HepG2 (cell line): ENCODE results near the gene NR1H2.

Source experiments
- ARHGAP35 ChIP-seq: sonication (generic); formaldehyde crosslinking; IDR thresholded peaks from 2 replicates; pipeline ENCODE4 v1.9.0; 2022; ENCODE audit warnings: mild to moderate bottlenecking, inconsistent platforms, moderate library complexity, missing genetic modification reagents, borderline replicate concordance
- ATF2 ChIP-seq: sonication (generic); formaldehyde crosslinking; IDR thresholded peaks from 2 replicates; pipeline ENCODE4 v1.4.0; 2020; ENCODE audit warnings: missing genetic modification reagents
- EP300 ChIP-seq, 3 experiments: sonication (generic) in 1 of 3; formaldehyde crosslinking in 1 of 3; IDR thresholded peaks; 2 replicates each; pipeline versions ENCODE4 v1.5.1 to v1.6.1; 2011 to 2020; ENCODE audit warnings: low read depth in 2 of 3, low read length in 2 of 3, borderline replicate concordance in 1 of 3, improper control_type of control experiment in 1 of 3, mild to moderate bottlenecking in 1 of 3, missing genetic modification reagents in 1 of 3, moderate library complexity in 1 of 3
- GTF3A ChIP-seq: sonication (generic); formaldehyde crosslinking; conservative IDR thresholded peaks from 2 replicates; pipeline ENCODE4 v1.4.0; 2020; ENCODE audit warnings: mild to moderate bottlenecking, missing genetic modification reagents
- PAF1 ChIP-seq: IDR thresholded peaks from 2 replicates; pipeline ENCODE4 v1.6.1; 2016; ENCODE audit warnings: missing genetic modification reagents, missing compliant biosample characterization
- RORA ChIP-seq: sonication (generic); formaldehyde crosslinking; IDR thresholded peaks from 2 replicates; pipeline ENCODE4 v1.5.0; 2020; ENCODE audit warnings: mild to moderate bottlenecking, missing genetic modification reagents, moderate library complexity
- RXRA ChIP-seq: sonication (generic); formaldehyde crosslinking; IDR thresholded peaks from 2 replicates; pipeline ENCODE4 v1.5.1; 2020; ENCODE audit warnings: missing genetic modification reagents
- SALL1 ChIP-seq: sonication (generic); formaldehyde crosslinking; IDR thresholded peaks from 2 replicates; pipeline ENCODE4 v1.8.0; 2022; ENCODE audit warnings: mild to moderate bottlenecking, missing genetic modification reagents
- TAF1 ChIP-seq: sonication (generic); formaldehyde crosslinking; IDR thresholded peaks from 2 replicates; pipeline ENCODE4 v1.4.0; 2020; ENCODE audit warnings: missing genetic modification reagents
- ZBTB33 ChIP-seq: sonication (generic); formaldehyde crosslinking; IDR thresholded peaks from 2 replicates; pipeline ENCODE4 v1.4.0; 2020; ENCODE audit warnings: missing genetic modification reagents
- ZZZ3 ChIP-seq: sonication (generic); formaldehyde crosslinking; IDR thresholded peaks from 2 replicates; pipeline ENCODE4 v1.4.0; 2020; ENCODE audit warnings: missing genetic modification reagents, mild to moderate bottlenecking, borderline replicate concordance
- TF ChIP-seq, protein P1 (sequence below): IDR thresholded peaks from 2 replicates; pipeline ENCODE4 v1.6.1; 2016
- TF ChIP-seq, protein P2 (sequence below): sonication (generic); formaldehyde crosslinking; IDR thresholded peaks from 2 replicates; pipeline ENCODE4 v1.5.0; 2020; ENCODE audit warnings: mild to moderate bottlenecking, missing genetic modification reagents, moderate library complexity
- TF ChIP-seq, protein P3 (sequence below): IDR thresholded peaks from 2 replicates; pipeline ENCODE4 v1.6.1; 2018; ENCODE audit warnings: missing genetic modification reagents, mild to moderate bottlenecking, missing compliant biosample characterization

DNA sequence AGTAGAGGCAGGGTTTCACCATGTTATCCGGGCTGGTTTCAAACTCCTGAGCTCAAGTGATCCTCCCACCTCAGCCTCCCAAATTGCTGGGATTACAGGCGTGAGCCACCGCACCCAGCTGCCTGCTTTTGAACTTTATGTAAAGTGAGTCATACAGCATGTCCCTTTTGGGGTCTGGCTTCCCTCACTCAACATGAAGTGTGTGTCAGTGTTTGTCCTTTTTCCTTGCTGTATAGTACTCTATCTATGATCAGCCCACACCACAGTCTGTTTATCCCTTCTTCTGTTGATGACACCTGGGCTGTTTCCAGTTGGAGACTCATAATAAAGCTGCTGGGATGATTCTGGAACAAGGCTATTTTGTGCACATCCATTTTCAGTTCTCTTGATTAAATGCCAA, 44.6 kb downstream of the NR1H2 start:
- TF ChIP-seq ZBTB33 (CRISPR knock-in tag) (no peak), ZZZ3 (CRISPR knock-in tag) (no peak), ARHGAP35 (no peak), PAF1 (CRISPR knock-in tag) (no peak), TAF1 (no peak), EP300 (IDR thresholded peaks at IDR 0.05; ENCODE audit: low read depth in 2 of 2, low read length in 2 of 2) (no peak), EP300 (CRISPR knock-in tag; IDR thresholded peaks at IDR 0.05; ENCODE audit: borderline replicate concordance) (no peak), GTF3A (no peak), RORA (CRISPR knock-in tag) (no peak), RXRA (CRISPR knock-in tag) (no peak), ATF2 (CRISPR knock-in tag) (no peak), SALL1 (CRISPR knock-in tag) (no peak)
- TF ChIP-seq, protein P1, sequence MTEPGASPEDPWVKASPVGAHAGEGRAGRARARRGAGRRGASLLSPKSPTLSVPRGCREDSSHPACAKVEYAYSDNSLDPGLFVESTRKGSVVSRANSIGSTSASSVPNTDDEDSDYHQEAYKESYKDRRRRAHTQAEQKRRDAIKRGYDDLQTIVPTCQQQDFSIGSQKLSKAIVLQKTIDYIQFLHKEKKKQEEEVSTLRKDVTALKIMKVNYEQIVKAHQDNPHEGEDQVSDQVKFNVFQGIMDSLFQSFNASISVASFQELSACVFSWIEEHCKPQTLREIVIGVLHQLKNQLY, result no peak
- TF ChIP-seq, protein P2, sequence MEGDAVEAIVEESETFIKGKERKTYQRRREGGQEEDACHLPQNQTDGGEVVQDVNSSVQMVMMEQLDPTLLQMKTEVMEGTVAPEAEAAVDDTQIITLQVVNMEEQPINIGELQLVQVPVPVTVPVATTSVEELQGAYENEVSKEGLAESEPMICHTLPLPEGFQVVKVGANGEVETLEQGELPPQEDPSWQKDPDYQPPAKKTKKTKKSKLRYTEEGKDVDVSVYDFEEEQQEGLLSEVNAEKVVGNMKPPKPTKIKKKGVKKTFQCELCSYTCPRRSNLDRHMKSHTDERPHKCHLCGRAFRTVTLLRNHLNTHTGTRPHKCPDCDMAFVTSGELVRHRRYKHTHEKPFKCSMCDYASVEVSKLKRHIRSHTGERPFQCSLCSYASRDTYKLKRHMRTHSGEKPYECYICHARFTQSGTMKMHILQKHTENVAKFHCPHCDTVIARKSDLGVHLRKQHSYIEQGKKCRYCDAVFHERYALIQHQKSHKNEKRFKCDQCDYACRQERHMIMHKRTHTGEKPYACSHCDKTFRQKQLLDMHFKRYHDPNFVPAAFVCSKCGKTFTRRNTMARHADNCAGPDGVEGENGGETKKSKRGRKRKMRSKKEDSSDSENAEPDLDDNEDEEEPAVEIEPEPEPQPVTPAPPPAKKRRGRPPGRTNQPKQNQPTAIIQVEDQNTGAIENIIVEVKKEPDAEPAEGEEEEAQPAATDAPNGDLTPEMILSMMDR (CRISPR knock-in tag), result no peak
- TF ChIP-seq, protein P3, sequence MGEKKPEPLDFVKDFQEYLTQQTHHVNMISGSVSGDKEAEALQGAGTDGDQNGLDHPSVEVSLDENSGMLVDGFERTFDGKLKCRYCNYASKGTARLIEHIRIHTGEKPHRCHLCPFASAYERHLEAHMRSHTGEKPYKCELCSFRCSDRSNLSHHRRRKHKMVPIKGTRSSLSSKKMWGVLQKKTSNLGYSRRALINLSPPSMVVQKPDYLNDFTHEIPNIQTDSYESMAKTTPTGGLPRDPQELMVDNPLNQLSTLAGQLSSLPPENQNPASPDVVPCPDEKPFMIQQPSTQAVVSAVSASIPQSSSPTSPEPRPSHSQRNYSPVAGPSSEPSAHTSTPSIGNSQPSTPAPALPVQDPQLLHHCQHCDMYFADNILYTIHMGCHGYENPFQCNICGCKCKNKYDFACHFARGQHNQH (CRISPR knock-in tag), result no peak
